ENCODE measurements around the gene IFIT1. TPM values are rescaled to one million over a fixed set of nuclear protein-coding genes. Genes with fewer than 3 reads are reported as not detected.

IFIT1 gene
- total RNA-seq, 4 donors from 2014 or later, result 0.72 to 6.2 (median 4.7) TPM

- no peak for DNase-seq (ENCODE audit: low spot score in 2 of 2)
- H3K4me3 ChIP-seq (ENCODE audit: low read depth, poor library complexity, severe bottlenecking), result no peak overlapping the region
- intact Hi-C loops (cut with DNase I; ENCODE audit: low total_unique reads), result no loop called here
- TF ChIP-seq POLR2A (IDR thresholded peaks at IDR 0.05), result no peak
- TF ChIP-seq, protein P1, sequence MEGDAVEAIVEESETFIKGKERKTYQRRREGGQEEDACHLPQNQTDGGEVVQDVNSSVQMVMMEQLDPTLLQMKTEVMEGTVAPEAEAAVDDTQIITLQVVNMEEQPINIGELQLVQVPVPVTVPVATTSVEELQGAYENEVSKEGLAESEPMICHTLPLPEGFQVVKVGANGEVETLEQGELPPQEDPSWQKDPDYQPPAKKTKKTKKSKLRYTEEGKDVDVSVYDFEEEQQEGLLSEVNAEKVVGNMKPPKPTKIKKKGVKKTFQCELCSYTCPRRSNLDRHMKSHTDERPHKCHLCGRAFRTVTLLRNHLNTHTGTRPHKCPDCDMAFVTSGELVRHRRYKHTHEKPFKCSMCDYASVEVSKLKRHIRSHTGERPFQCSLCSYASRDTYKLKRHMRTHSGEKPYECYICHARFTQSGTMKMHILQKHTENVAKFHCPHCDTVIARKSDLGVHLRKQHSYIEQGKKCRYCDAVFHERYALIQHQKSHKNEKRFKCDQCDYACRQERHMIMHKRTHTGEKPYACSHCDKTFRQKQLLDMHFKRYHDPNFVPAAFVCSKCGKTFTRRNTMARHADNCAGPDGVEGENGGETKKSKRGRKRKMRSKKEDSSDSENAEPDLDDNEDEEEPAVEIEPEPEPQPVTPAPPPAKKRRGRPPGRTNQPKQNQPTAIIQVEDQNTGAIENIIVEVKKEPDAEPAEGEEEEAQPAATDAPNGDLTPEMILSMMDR (IDR thresholded peaks at IDR 0.05), result no peak
- WGBS, 2 donors, result 26 to 54% methylated on average over 1 of the region's 1 CpG
Measured at GRCh38 chr10:89452193-89452592, 59.8 kb downstream of the IFIT1 start.

GRCh38 chr10:89454561-89455347, 62.3 kb downstream of the IFIT1 start:
- DNase-seq (ENCODE audit: low spot score in 2 of 2), result no peak
- H3K4me3 ChIP-seq (ENCODE audit: low read depth, poor library complexity, severe bottlenecking), result no peak overlapping the region
- no peak for TF ChIP-seq POLR2A (IDR thresholded peaks at IDR 0.05)
- TF ChIP-seq, protein P1 (IDR thresholded peaks at IDR 0.05), result no peak
- intact Hi-C loops (cut with DNase I; ENCODE audit: low total_unique reads), result no loop called here
- WGBS, 2 donors, result 78 to 97% methylated on average over 1 of the region's 1 CpG

Other genes with a start within 250 kb of the IFIT1 start
- gene CH25H, start 185.3 kb upstream of the IFIT1 start, total RNA-seq, result 1 to 10 TPM in 2 of 4 donors, under 1 TPM in 2; 0.45 to 2.8 (median 0.97) TPM
- gene LIPA, start 140.8 kb upstream of the IFIT1 start, total RNA-seq, result 10 to 100 TPM; 12.5 to 22.8 (median 18.0) TPM
- 1 to 10 TPM in 3 of 4 donors, under 1 TPM in 1; 0.67 to 2.2 (median 1.9) TPM for gene IFIT2, start 90.6 kb upstream of the IFIT1 start, total RNA-seq
- gene IFIT3, start 64.6 kb upstream of the IFIT1 start, total RNA-seq, result 1 to 10 TPM; 1.1 to 8.2 (median 3.7) TPM
- gene IFIT1B, start 14.6 kb upstream of the IFIT1 start, total RNA-seq, result not detected
- gene IFIT5, start 21.9 kb downstream of the IFIT1 start, total RNA-seq, result 10 to 100 TPM in 1 of 4 donors, 1 to 10 TPM in 3; 6.1 to 10.3 (median 7.3) TPM
- gene SLC16A12, start 143.0 kb downstream of the IFIT1 start, total RNA-seq, result 1 to 10 TPM in 2 of 4 donors, under 1 TPM in 2; 0.13 to 1.5 (median 0.90) TPM

All from lower leg skin (tissue), 4 donors.